Measurements from ENCODE around the gene PACS2. TPM values are rescaled to one million over a fixed set of nuclear protein-coding genes. Genes with fewer than 3 reads are reported as not detected.

The PACS2 gene
- total RNA-seq, 2 experiments from 2014 or later = 32.9 to 38.5 TPM

DNA sequence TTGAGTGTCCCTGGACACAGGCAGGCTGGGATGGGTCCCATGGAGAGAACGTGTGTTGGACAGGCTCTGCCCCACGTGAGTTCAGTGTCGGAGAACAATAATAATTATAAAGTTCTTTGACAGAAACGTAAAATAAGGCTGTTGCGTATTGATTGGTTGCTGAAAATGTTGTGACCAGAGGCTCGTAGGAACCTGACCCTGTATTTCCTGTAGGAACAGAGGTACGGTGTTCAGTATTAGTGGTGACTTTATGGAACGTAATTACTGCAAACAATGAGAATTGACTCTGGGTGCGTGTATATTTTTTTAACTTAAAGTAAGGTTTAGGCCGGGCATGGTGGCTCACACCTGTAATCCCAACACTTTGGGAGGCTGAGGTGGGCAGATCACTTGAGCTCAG lies 112.9 kb downstream of the PACS2 start:
- ChIA-PET CTCF (no interaction called here), POLR2A (no interaction called here)
- Mint-ChIP-seq H3K27ac (no peak overlapping the region), H3K36me3 (ENCODE audit: low read depth) (peaks cover 44% of the 10 kb centered on the region), H3K9me3 (ENCODE audit: insufficient read depth) (no peaks in the 10 kb centered on the region), H3K4me3 (no peak overlapping the region), H3K4me1 (ENCODE audit: low read depth) (peaks cover 25% of the 10 kb centered on the region), H3K27me3 (ENCODE audit: low read depth) (no peaks in the 10 kb centered on the region)
- DNase-seq (no peak), ATAC-seq (no peak)

GRCh38 chr14:105427936-105428485 lies 113.5 kb downstream of the PACS2 start:
- H3K4me3 Mint-ChIP-seq = no peak overlapping the region
- DNase-seq (no peak), ATAC-seq (no peak)
- peaks cover 43% of the 10 kb centered on the region for H3K36me3 Mint-ChIP-seq (ENCODE audit: low read depth)
- H3K4me1 Mint-ChIP-seq (ENCODE audit: low read depth) = peaks cover 20% of the 10 kb centered on the region
- no peaks in the 10 kb centered on the region for H3K9me3 Mint-ChIP-seq (ENCODE audit: insufficient read depth)
- no peak overlapping the region for H3K27ac Mint-ChIP-seq
- ChIA-PET CTCF (no interaction called here), POLR2A (interaction anchor here (0.6 kb wide), 1 partner anchor 29 kb away, joined by 3 read pairs; no protein-coding TSS in a partner anchor)
- H3K27me3 Mint-ChIP-seq (ENCODE audit: low read depth) = no peaks in the 10 kb centered on the region

DNA sequence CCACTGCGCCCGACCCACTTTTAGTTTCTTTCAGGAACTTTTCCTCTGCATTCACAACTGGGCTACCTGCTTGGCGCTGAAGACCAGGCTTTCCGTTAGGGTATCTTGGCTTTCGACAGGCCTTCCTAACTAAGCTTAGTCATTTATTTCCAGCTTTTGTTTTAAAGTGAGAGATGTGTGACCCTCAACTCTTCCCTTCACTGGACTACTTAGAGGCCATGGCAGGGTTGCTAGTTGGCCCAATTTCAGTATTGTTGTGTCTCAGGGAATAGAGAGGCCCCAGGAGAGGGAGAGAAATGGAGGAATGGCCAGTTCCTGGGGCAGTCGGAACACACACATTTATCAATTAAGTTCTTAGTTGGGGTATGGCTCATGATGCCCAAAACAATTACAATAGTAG lies 115.5 kb downstream of the PACS2 start:
- peaks cover 39% of the 10 kb centered on the region for H3K36me3 Mint-ChIP-seq (ENCODE audit: low read depth)
- H3K27me3 Mint-ChIP-seq (ENCODE audit: low read depth) = no peaks in the 10 kb centered on the region
- CTCF ChIA-PET = interaction anchor here (0.9 kb wide), 1 partner anchor 59 kb away, joined by 3 read pairs; no protein-coding TSS in a partner anchor
- no peak overlapping the region for H3K27ac Mint-ChIP-seq
- POLR2A ChIA-PET = no interaction called here
- DNase-seq (no peak), ATAC-seq (no peak)
- H3K4me3 Mint-ChIP-seq = no peak overlapping the region
- H3K9me3 Mint-ChIP-seq (ENCODE audit: insufficient read depth) = no peaks in the 10 kb centered on the region
- peaks cover 15% of the 10 kb centered on the region for H3K4me1 Mint-ChIP-seq (ENCODE audit: low read depth)

DNA sequence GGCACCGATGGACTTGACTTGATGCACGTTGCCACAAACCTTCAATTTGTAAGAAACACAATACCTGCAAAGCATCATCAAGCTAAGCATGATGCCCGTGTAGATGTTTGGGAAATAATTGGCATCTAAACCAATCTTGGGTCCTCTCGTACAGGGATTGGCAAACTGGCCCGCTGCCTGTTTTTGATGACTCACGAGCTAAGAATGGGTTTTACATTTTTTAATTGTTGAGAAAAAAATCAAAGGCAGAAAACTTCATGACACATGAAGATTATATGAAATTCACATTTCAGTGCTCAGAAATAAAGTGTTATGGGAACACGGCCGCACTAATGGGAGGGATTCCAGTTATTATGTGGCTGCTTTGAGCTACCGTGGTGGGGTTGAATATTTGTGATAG lies 116.0 kb downstream of the PACS2 start:
- peaks cover 15% of the 10 kb centered on the region for H3K4me1 Mint-ChIP-seq (ENCODE audit: low read depth)
- ChIA-PET CTCF (interaction anchor here (0.9 kb wide), 1 partner anchor 60 kb away, joined by 3 read pairs; no protein-coding TSS in a partner anchor), POLR2A (no interaction called here)

GRCh38 chr14:105431256-105431655 lies 116.7 kb downstream of the PACS2 start:
- no peak overlapping the region for H3K4me3 Mint-ChIP-seq
- H3K27me3 Mint-ChIP-seq (ENCODE audit: low read depth) = no peaks in the 10 kb centered on the region
- no peak for DNase-seq
- H3K4me1 Mint-ChIP-seq (ENCODE audit: low read depth) = peaks cover 15% of the 10 kb centered on the region
- ChIA-PET CTCF (no interaction called here), POLR2A (no interaction called here)
- no peaks in the 10 kb centered on the region for H3K9me3 Mint-ChIP-seq (ENCODE audit: insufficient read depth)
- no peak for ATAC-seq
- H3K27ac Mint-ChIP-seq = no peak overlapping the region
- H3K36me3 Mint-ChIP-seq (ENCODE audit: low read depth) = peaks cover 34% of the 10 kb centered on the region

More for the DNA sequence above, 116.0 kb downstream of the PACS2 start:
- no peak overlapping the region for H3K4me3 Mint-ChIP-seq
- ATAC-seq = no peak
- DNase-seq = no peak
- H3K27me3 Mint-ChIP-seq (ENCODE audit: low read depth) = no peaks in the 10 kb centered on the region
- H3K36me3 Mint-ChIP-seq (ENCODE audit: low read depth) = peaks cover 37% of the 10 kb centered on the region
- no peaks in the 10 kb centered on the region for H3K9me3 Mint-ChIP-seq (ENCODE audit: insufficient read depth)
- no peak overlapping the region for H3K27ac Mint-ChIP-seq

GRCh38 chr14:105432657-105433056 lies 118.1 kb downstream of the PACS2 start:
- Mint-ChIP-seq H3K4me3 (no peak overlapping the region), H3K4me1 (ENCODE audit: low read depth) (peaks cover 6% of the 10 kb centered on the region), H3K36me3 (ENCODE audit: low read depth) (peaks cover 21% of the 10 kb centered on the region), H3K27me3 (ENCODE audit: low read depth) (no peaks in the 10 kb centered on the region), H3K9me3 (ENCODE audit: insufficient read depth) (no peaks in the 10 kb centered on the region), H3K27ac (no peak overlapping the region)
- ChIA-PET POLR2A (interaction anchor here (0.8 kb wide), 1 partner anchor 21 kb away, joined by 4 read pairs; no protein-coding TSS in a partner anchor), CTCF (no interaction called here)
- no peak for DNase-seq
- ATAC-seq = no peak

GRCh38 chr14:105433161-105433605 lies 118.6 kb downstream of the PACS2 start:
- H3K4me3 Mint-ChIP-seq = no peak overlapping the region
- POLR2A ChIA-PET = interaction anchor here (0.9 kb wide), 1 partner anchor 12 kb away, joined by 3 read pairs; no protein-coding TSS in a partner anchor
- ATAC-seq (no peak), DNase-seq (no peak)
- no peaks in the 10 kb centered on the region for H3K27me3 Mint-ChIP-seq (ENCODE audit: low read depth)
- H3K4me1 Mint-ChIP-seq (ENCODE audit: low read depth) = peaks cover 2% of the 10 kb centered on the region
- no peaks in the 10 kb centered on the region for H3K9me3 Mint-ChIP-seq (ENCODE audit: insufficient read depth)
- H3K36me3 Mint-ChIP-seq (ENCODE audit: low read depth) = peaks cover 18% of the 10 kb centered on the region
- CTCF ChIA-PET = interaction anchor here (1.3 kb wide), 1 partner anchor 48 kb away, joined by 5 read pairs; no protein-coding TSS in a partner anchor
- H3K27ac Mint-ChIP-seq = no peak overlapping the region

DNA sequence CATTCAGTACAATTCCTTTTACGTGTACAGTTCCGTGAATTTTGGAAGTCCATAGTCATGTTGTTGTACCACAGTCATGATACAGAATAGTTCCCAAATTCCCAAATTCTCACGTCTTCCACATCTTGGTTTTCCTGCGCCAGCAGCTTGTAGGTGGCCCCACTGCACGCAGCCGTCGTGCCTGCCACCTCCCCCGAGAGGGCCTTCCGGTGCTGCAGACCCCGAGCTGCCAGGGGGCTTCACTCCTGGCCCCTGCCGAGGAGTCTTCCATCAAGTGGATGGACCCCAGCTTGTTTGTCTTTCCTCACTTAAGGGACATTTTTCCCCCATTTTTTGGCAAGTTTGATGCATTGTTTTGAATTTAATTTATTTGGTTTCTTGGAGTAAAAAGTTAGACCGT lies 121.9 kb downstream of the PACS2 start:
- Mint-ChIP-seq H3K27ac (no peak overlapping the region), H3K9me3 (ENCODE audit: insufficient read depth) (no peaks in the 10 kb centered on the region), H3K4me3 (no peak overlapping the region), H3K27me3 (ENCODE audit: low read depth) (no peaks in the 10 kb centered on the region), H3K36me3 (ENCODE audit: low read depth) (peaks cover 2% of the 10 kb centered on the region), H3K4me1 (ENCODE audit: low read depth) (no peaks in the 10 kb centered on the region)
- CTCF ChIA-PET = interaction anchor here (1.0 to 1.4 kb wide), 2 partner anchors 35 to 64 kb away, joined by 3 read pairs; no protein-coding TSS in a partner anchor
- no peak for DNase-seq
- ATAC-seq = no peak
- POLR2A ChIA-PET = no interaction called here

GRCh38 chr14:105436891-105437722 lies 122.6 kb downstream of the PACS2 start:
- ChIA-PET POLR2A (no interaction called here), CTCF (interaction anchor here (1.0 kb wide), 1 partner anchor 34 kb away, joined by 3 read pairs; no protein-coding TSS in a partner anchor)
- H3K4me3 Mint-ChIP-seq = no peak overlapping the region
- H3K27ac Mint-ChIP-seq = no peak overlapping the region
- peaks cover 5% of the 10 kb centered on the region for H3K36me3 Mint-ChIP-seq (ENCODE audit: low read depth)
- no peaks in the 10 kb centered on the region for H3K9me3 Mint-ChIP-seq (ENCODE audit: insufficient read depth)
- no peak for ATAC-seq
- no peaks in the 10 kb centered on the region for H3K4me1 Mint-ChIP-seq (ENCODE audit: low read depth)
- H3K27me3 Mint-ChIP-seq (ENCODE audit: low read depth) = no peaks in the 10 kb centered on the region
- no peak for DNase-seq

GRCh38 chr14:105437723-105438500 lies 123.4 kb downstream of the PACS2 start:
- H3K4me3 Mint-ChIP-seq = no peak overlapping the region
- no peaks in the 10 kb centered on the region for H3K4me1 Mint-ChIP-seq (ENCODE audit: low read depth)
- no peaks in the 10 kb centered on the region for H3K9me3 Mint-ChIP-seq (ENCODE audit: insufficient read depth)
- no peaks in the 10 kb centered on the region for H3K27me3 Mint-ChIP-seq (ENCODE audit: low read depth)
- no peak overlapping the region for H3K27ac Mint-ChIP-seq
- DNase-seq = no peak
- no peak for ATAC-seq
- ChIA-PET POLR2A (interaction anchor here (0.7 to 0.8 kb wide), 2 partner anchors 10 to 15 kb away, joined by 3 read pairs; no protein-coding TSS in a partner anchor), CTCF (no interaction called here)
- peaks cover 9% of the 10 kb centered on the region for H3K36me3 Mint-ChIP-seq (ENCODE audit: low read depth)

GRCh38 chr14:105439179-105439578 lies 124.6 kb downstream of the PACS2 start:
- H3K36me3 Mint-ChIP-seq (ENCODE audit: low read depth) = peaks cover 14% of the 10 kb centered on the region
- POLR2A ChIA-PET = interaction anchor here (0.8 kb wide), 1 partner anchor 9 kb away, joined by 3 read pairs; no protein-coding TSS in a partner anchor
- no peak overlapping the region for H3K27ac Mint-ChIP-seq
- CTCF ChIA-PET = no interaction called here
- ATAC-seq (no peak), DNase-seq (no peak)
- H3K4me3 Mint-ChIP-seq = no peak overlapping the region
- H3K9me3 Mint-ChIP-seq (ENCODE audit: insufficient read depth) = no peaks in the 10 kb centered on the region
- H3K27me3 Mint-ChIP-seq (ENCODE audit: low read depth) = no peaks in the 10 kb centered on the region
- no peaks in the 10 kb centered on the region for H3K4me1 Mint-ChIP-seq (ENCODE audit: low read depth)

All from activated CD8-positive, alpha-beta T cell treated with anti-CD3 and anti-CD28 coated beads, Interleukin-2, amount 10 ng/mL, durations not matched to agents 7 days and 5 days (primary cell).